Right forelimb (tissue), 1 donor: ENCODE measurements around the gene KIAA1549.
"Not testable (repeated sequence)": the region's sequence is repeated elsewhere in the genome, so short reads cannot be mapped to it uniquely, and the experiment has no call there.

Experiments
- DNase-seq: peaks from one replicate; pipeline ENCODE4 v3.0.0-alpha.2; 2018

The KIAA1549 gene

GRCh38 chr7:138848056-138848980 is 132.9 kb downstream of the KIAA1549 start:
- DNase-seq, result no peak

- DNase-seq, result no peak
Observed at GRCh38 chr7:138845711-138846110, 135.5 kb downstream of the KIAA1549 start.

GRCh38 chr7:138843632-138844580 is 137.3 kb downstream of the KIAA1549 start:
- DNase-seq, result no peak

GRCh38 chr7:138842111-138842510 is 139.1 kb downstream of the KIAA1549 start:
- no peak for DNase-seq

- DNase-seq, result no peak
Observed at GRCh38 chr7:138838166-138838565, 143.0 kb downstream of the KIAA1549 start.

GRCh38 chr7:138837627-138838026 is 143.6 kb downstream of the KIAA1549 start:
- peak; percentile 50 for DNase-seq

- no peak for DNase-seq
Observed at GRCh38 chr7:138835087-138835486, 146.1 kb downstream of the KIAA1549 start.

GRCh38 chr7:138834583-138834982 is 146.6 kb downstream of the KIAA1549 start:
- DNase-seq, result no peak

- DNase-seq, result no peak
Observed at GRCh38 chr7:138833596-138833995, 147.6 kb downstream of the KIAA1549 start.

GRCh38 chr7:138832966-138833365 is 148.2 kb downstream of the KIAA1549 start:
- no peak for DNase-seq

- no peak for DNase-seq
Observed at GRCh38 chr7:138829335-138829734, 151.9 kb downstream of the KIAA1549 start.

- no peak for DNase-seq
Observed at GRCh38 chr7:138828302-138828701, 152.9 kb downstream of the KIAA1549 start.

GRCh38 chr7:138825049-138825721 is 156.0 kb downstream of the KIAA1549 start:
- no peak for DNase-seq

GRCh38 chr7:138822867-138823535 is 158.2 kb downstream of the KIAA1549 start:
- DNase-seq, result no peak

GRCh38 chr7:138821912-138822311 is 159.3 kb downstream of the KIAA1549 start:
- no peak for DNase-seq

- no peak for DNase-seq
Observed at GRCh38 chr7:138819625-138820024, 161.6 kb downstream of the KIAA1549 start.

GRCh38 chr7:138816650-138817049 is 164.5 kb downstream of the KIAA1549 start:
- no peak for DNase-seq

GRCh38 chr7:138814816-138815332 is 166.3 kb downstream of the KIAA1549 start:
- no peak for DNase-seq

GRCh38 chr7:138813945-138814344 is 167.2 kb downstream of the KIAA1549 start:
- no peak for DNase-seq

- DNase-seq, result not testable (repeated sequence)
Observed at GRCh38 chr7:138811327-138811726, 169.9 kb downstream of the KIAA1549 start.

GRCh38 chr7:138809346-138809745 is 171.8 kb downstream of the KIAA1549 start:
- no peak for DNase-seq

GRCh38 chr7:138804618-138805017 is 176.6 kb downstream of the KIAA1549 start:
- no peak for DNase-seq
